ENCODE measurements around the gene APOC3.

The APOC3 gene

GRCh38 chr11:116852261-116853031 is 22.7 kb downstream of the APOC3 start:
- no peak for DNase-seq

DNA sequence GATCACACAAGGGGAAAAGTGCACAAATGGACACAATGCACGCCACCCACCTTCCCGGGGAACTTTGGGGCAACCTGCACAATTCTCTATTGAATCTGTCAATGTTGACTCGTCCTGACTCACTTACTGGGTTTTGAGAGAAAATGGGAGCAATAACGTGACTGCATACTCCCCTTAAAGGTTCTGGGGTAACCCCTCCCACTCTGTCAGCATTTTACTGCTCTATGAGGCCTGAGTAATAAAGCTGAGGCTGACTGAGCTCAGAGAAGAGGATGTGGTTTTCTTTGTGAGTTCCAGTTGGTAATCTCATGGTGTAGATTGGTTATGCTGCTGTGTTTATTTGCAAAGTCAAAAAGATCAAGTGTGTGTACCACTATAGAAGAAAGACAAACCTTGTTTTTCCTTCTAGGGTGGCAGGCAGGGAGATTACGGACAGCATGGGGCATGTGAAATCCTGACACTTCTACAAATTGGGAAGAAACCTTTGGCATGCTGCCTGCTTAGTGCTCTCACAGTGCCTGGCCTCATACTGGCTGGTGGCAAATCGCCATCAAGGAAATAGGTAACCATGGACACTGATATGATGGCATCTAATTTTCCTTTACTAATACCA is 23.9 kb downstream of the APOC3 start:
- no peak for DNase-seq

DNA sequence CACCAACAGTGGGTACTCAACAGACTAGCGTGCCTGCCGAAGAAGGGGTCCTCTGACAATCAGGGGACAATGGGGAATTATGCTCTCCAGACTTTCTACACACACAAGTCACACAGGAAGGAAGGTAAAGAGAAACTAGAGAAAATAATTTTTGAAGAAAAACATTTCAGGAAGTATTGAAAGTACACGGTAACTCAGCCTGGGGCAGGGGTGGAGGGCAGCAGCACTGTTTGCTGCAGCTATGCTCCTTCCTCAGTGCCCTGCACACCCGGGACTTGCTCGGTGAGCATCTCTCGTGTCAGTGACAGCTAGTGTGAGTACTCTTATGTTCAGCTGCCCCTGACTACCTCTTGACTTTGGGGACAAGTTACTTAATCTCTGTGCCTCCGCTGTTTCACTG is 25.7 kb downstream of the APOC3 start:
- no peak for DNase-seq

GRCh38 chr11:116856423-116856822 is 26.7 kb downstream of the APOC3 start:
- no peak for DNase-seq

DNA sequence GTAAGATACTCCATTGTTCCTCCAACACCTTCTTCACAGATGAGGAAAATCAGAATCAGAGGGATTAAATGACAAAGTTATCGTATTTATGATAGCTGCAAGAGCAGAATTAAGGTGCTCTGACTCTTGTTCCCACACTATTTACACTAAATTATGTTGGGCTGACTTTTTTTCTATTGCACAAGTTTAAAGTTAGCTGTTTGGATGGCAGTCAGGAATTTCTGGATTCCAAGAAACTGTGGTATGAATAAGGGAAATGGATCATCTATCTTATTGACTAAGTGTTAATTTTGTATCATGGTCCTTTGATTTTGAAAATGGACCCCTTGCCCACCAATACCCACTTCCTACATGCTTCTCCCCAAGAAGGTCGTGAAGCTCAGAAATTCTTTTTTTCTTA is 27.6 kb downstream of the APOC3 start:
- DNase-seq = no peak

- no peak for DNase-seq
These were observed 28.2 kb downstream of the APOC3 start for GRCh38 chr11:116857936-116858335.

GRCh38 chr11:116859175-116859574 is 29.5 kb downstream of the APOC3 start:
- no peak for DNase-seq

DNA sequence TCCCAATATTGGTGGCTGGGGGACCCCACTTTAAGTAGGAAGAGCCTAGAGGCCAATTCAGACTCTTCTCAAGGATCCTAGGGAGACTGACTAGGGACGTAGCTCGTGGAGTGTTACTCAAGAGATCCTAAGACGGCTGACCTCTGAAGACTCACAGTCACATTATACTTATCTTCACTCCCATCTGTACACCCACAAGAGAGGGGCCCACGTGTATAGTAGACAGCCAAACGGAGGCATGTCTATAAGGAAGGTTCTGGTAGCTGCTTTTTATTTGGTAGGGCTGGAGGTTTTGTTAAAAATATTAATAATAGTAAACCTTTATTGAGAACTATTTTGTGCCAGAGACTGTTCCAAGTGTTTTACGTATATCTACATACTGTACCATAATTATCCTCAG is 30.6 kb downstream of the APOC3 start:
- no peak for DNase-seq

- no peak for DNase-seq
These were observed 31.8 kb downstream of the APOC3 start for GRCh38 chr11:116861539-116861938.

GRCh38 chr11:116862185-116862584 is 32.5 kb downstream of the APOC3 start:
- DNase-seq = no peak

- no peak for DNase-seq
These were observed 33.2 kb downstream of the APOC3 start for GRCh38 chr11:116862951-116863350.

- DNase-seq = no peak
These were observed 34.8 kb downstream of the APOC3 start for GRCh38 chr11:116864531-116864930.

GRCh38 chr11:116865696-116866095 is 36.0 kb downstream of the APOC3 start:
- DNase-seq = no peak

DNA sequence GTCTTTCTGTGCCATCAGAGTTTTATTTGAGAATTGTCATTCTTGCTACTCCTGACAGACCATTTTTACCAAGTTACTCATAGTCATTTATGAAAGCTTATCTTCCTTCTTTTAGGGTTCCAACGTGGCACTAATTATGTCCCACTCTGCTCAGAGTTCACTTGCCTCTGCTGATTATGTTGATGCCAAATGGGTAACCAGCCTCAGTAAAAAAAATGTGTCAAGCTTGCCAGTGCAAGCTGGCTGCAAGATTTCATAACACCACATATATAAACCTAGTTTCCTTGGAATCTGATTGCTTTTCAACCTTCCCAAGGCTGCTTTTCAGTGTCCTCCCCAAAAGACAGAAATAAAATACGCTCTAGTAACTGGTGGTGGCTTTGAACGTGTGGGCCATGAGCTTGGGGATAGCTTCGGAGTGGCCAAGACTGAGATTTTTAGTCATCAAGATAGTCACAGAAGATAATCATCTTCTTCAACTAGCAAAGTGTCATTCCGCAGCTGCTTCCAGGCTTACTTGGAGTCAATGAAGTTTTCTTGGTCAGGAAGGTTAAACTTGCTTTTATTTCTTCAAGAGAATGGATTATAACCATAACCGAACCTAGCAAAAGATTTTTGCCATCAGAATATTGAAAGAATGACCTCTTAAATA is 37.2 kb downstream of the APOC3 start:
- no peak for DNase-seq

GRCh38 chr11:116867619-116868018 is 37.9 kb downstream of the APOC3 start:
- DNase-seq = no peak

DNA sequence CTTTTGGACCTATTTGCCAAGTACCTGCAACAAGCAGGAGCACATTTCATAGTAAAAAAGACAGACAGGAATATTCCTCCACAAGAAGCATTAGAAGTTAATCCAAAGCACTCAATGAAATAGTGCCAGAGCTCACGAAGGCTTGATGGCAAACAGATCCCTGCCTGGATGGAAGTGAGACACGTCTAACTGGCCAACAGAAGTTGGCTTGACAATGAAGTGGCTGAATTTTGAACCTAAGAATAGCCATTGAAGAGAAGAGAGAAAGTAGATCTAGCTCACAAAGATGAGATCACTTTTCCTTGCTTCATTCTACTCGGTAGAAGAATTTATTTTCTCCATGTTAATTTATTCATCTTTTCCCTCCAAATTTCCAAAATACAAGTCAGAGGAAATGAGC is 38.4 kb downstream of the APOC3 start:
- DNase-seq = no peak

DNA sequence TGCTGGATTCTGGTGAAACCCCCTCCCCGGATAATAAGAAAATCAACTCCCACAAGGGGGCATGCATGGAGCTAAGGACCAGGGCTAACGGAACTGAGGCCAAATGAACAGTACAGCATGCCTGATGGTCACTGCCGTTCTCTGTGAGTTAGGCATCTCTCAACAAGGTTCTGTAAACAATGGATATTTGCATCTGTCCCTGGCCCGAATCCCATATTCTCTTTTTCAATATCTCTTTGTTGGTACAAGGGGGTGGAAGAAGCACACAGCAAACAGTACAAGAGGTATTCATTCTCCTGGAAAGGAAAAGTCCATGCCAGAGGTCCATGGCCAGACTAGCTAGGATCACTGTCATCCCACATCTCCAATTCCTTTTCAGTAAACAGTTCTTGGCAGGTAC is 39.9 kb downstream of the APOC3 start:
- DNase-seq = no peak

GRCh38 chr11:116870054-116870453 is 40.3 kb downstream of the APOC3 start:
- no peak for DNase-seq

GRCh38 chr11:116871248-116871647 is 41.5 kb downstream of the APOC3 start:
- DNase-seq = no peak

DNA sequence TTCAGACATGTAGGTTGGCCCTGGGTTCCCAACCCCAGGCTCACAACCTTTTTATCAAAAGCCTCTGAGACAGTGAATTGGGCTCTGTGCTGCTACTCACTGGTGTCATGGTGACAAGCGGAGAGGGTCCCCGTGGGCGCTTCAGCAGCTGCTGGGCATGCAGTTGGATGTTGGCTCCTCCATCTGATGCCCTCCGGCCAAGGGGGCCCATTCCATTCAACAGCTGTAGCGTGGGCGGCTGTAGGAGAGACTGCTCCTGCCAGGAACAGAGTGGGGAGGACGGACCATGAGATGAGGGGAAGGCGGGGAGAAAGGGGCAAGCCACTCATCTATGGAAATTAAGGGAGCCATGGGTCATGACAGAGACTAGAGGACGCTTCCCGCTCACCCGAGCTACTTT is 43.7 kb downstream of the APOC3 start:
- DNase-seq = no peak

- DNase-seq = no peak
These were observed 44.5 kb downstream of the APOC3 start for GRCh38 chr11:116874251-116874650.

- no peak for DNase-seq
These were observed 45.5 kb downstream of the APOC3 start for GRCh38 chr11:116875194-116875593.

DNA sequence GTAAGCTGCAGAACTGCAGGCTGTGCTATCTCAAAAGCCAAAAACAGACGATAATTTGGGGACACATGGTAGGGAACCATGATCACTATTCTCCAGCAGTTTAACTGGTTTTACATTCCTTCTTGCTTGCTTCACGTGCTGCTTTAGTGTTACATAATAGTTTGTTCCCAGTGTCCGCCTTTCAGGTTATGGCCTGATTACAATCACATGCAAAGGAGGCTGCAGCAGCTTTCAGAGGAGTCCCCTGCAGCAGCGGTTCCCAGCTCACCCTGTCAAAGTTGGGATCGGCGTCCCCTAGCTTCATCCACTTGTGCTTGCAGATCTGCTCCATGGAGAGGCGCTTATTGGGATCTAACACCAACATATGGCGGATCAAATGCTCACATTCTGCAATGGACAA is 46.9 kb downstream of the APOC3 start:
- DNase-seq = no peak
